Measurements from ENCODE around the gene ZNF581.

GRCh38 chr19:55596304-55596703 lies 47.1 kb upstream of the ZNF581 start:
- no peak for TF ChIP-seq YY1 (IDR thresholded peaks at IDR 0.05; ENCODE audit: low read depth)
- no peak for TF ChIP-seq EZH2phosphoT487 (IDR thresholded peaks at IDR 0.05; ENCODE audit: borderline replicate concordance, low read depth)
- TF ChIP-seq MAX (IDR thresholded peaks at IDR 0.05; ENCODE audit: low read depth), result no peak
- TF ChIP-seq CTCF (IDR thresholded peaks at IDR 0.05), result no peak
- TF ChIP-seq TAF1 (IDR thresholded peaks at IDR 0.05; ENCODE audit: borderline replicate concordance, low read depth, low read length), result no peak

Data from SK-N-SH (cell line).